ENCODE measurements around the gene GBE1.
"Not testable (repeated sequence)": the region's sequence is repeated elsewhere in the genome, so short reads cannot be mapped to it uniquely, and the experiment has no call there.

The GBE1 gene

DNA sequence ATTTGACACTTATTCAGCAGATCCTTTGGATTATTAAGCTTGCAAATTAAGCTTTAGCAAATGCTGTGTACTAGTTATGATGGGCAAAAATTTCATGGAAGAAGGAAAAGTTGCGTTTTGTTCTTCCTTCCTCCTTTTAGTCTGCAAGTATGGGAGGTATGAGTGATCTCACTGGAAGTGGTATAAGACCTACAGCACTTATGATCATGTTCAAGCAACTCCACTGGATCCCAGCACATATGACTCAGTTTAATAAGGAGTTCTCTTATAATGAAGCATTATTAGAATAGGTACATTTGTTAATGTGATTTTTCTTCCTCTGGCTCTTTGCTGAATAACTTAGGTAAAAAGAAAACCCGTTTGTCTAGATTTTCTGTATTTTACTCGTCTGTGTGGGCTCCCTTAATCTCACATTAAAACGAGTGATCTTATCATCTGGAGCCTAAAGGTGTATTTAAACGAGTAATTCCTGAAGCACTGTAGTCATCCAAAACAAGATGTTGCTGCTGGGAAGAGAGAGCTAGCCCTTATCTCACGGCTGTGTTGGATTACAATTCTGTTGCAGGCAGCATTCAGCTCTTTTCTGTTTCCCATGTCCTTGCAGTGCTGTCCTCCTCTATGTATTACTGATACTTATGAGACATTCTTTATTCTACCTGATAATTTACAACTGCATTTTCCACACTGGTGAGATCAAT lies 264.9 kb downstream of the GBE1 start:
- DNase-seq, result no peak
- in situ Hi-C loops (cut with MboI; ENCODE audit: low pct_unique_long_range_greater_than_20kb, low sequenced_read_pairs), result no loop called here

DNA sequence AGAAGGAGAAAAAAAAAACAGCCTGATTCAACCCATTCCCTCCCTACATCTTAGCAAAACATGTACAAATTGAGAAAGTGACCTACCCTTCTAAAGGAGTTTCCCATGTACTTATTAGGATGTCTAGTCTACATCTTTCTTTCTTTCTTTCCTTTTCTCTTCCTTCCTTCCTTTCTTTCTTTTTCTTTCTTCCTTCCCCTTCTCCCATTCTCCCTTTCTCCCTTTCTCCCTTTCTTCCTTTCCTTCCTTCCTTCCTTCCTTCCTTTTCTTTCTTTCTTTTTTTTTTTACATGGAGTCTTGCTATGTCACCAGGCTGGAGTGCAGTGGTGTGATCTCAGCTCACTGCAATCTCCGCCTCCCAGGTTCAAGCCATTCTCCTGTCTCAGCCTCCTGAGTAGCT lies 269.0 kb downstream of the GBE1 start:
- DNase-seq; in situ Hi-C loops (cut with MboI; ENCODE audit: low pct_unique_long_range_greater_than_20kb, low sequenced_read_pairs): not testable (repeated sequence)

DNA sequence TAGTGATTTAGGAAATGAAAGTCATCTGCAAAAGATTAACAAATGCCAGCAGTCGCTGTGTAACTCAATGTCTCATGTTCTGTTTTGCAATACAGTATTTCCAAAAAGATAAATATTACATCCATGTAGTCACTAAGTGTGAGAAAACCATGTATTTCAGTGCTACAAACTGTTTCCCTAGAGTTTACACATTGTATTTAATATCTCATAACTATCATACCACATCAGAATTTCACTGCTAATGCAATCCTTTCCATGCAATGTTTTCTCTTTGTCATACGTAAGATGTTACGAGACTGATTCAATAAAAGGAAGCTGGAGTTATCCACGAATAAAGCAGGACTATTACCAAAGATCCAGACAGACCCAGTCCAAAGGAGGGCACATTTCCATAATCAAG lies 269.4 kb downstream of the GBE1 start:
- no peak for DNase-seq
- in situ Hi-C loops (cut with MboI; ENCODE audit: low pct_unique_long_range_greater_than_20kb, low sequenced_read_pairs), result no loop called here

DNA sequence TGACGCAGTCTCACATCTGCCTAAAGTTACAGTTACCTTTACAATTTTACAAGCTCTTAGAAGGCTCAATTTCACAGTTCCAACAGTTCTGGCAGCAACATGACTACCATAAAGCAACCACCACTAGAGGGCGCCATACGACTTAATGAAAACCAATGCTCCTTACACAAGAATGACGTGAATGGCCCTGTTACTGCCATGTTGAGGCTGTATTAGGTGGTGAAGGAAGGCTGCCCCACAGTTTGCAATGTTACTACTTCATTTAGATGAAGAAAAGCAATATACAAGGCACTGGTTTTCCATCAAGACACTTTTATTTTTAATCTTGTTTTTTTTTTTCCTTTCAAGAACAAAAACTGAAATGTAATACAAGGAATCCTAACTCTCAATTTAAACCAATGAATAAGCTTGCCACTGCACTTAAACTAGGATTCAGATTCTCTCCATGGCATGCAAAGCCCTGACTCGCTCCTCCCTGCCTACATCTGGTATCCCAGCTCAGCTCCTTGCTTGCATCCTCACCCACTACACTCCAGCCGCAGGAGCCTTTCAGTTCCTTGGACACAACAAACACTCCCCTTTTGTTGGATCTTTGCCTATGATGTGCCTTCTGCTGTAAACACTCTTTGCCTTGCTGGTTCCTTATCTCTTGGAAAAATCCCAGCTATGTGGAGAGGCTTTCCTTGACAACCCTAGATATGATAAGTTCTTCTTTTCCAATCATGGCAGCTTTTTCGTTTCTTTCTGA lies 270.7 kb downstream of the GBE1 start:
- peak; percentile 88 for DNase-seq
- in situ Hi-C loops (cut with MboI; ENCODE audit: low pct_unique_long_range_greater_than_20kb, low sequenced_read_pairs), result no loop called here

DNA sequence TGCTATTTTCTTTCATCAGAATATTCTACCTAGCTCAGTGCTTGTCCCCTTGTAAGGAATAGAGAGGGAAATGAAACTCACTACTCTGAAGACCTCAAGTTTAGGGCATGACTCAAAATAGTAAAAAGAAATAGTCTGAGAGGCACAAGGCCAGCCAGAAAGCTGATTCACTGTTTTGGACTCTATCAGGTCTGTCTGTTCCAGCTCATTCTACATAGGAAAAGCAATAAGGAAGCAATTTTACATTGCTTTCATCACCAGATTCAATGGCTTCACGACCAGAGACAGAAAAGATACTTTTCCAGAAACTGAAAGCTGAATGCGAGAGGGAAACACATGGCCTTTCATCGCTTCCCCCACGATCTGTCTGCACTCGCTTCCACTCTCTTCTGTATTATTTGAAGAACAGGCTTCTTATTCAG lies 276.0 kb downstream of the GBE1 start:
- in situ Hi-C loops (cut with MboI; ENCODE audit: low pct_unique_long_range_greater_than_20kb, low sequenced_read_pairs), result no loop called here
- no peak for DNase-seq

DNA sequence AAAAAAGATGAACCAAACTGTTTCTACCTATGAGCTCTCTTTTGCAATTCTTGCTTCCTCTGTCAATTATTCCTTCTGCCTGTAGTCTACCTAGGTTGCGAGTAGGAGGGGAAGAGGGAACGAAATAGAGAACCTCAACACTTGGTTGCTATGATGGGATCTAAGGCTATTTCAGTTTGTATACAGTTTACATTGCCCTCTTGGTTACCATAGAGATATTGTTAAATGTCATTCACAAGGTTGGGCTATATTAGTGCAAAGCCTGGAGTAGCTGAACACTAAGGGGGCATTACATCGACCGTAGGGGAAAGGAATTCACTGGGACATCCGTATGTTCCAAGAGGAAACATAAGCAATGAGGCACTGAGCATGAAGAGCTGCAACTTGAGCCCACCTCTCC lies 276.9 kb downstream of the GBE1 start:
- in situ Hi-C loops (cut with MboI; ENCODE audit: low pct_unique_long_range_greater_than_20kb, low sequenced_read_pairs), result no loop called here
- no peak for DNase-seq

DNA sequence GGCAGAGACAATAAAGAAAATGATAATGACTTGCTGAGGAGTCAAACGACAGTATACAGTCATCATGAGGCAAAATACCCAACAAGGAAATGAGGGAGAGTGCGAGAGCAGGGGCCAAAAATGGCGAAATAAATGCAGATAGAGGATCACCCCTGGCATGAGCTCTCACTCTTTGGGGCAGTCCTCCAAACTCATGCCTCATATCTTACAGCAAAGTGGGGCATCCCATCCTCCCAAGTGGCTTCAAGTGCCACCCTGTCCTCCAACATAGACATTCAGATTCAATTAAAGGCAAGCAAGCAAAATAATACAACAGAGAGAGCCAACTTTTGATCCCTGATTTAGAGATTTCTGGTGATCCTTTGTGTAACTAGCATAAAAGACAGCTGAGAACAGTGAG lies 278.4 kb downstream of the GBE1 start:
- in situ Hi-C loops (cut with MboI; ENCODE audit: low pct_unique_long_range_greater_than_20kb, low sequenced_read_pairs), result no loop called here
- DNase-seq, result no peak

DNA sequence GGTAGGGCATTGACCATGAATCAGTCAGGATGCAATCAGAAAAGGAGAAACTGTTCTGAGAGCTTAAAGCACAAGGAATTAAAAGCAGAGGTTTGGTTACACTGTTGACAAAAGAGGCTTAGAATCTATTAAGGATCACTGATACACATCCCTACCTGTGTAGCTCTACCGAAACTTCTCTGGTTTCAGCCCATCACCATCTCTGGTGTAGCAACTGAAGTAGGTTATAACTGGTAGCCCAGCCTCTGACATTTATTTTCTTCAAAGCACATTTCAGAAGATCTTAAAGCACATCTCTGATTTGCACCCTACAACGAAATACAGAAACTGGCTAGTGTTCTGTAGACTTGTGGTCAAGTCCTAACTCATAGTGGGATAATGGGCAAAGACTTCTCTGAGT lies 283.7 kb downstream of the GBE1 start:
- DNase-seq, result no peak
- in situ Hi-C loops (cut with MboI; ENCODE audit: low pct_unique_long_range_greater_than_20kb, low sequenced_read_pairs), result no loop called here

DNA sequence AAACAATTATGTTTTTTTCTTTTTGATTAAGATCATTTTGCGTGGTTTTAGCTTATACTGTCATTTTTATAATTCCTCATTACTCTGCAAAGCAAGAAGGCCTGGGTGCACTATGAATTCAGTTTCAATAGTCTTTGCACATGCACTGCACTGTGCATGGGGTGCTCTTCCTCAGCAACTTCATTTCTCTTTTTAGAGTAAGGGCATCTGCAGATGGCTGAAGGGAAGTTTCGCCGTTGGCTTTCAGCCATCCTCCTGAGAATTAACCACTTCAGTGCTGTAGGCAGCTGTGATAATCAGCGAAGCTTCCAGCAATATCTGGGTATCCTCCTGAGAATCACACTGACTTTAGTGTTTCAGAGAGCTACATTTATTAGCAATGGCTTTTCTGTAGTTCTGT lies 284.8 kb downstream of the GBE1 start:
- in situ Hi-C loops (cut with MboI; ENCODE audit: low pct_unique_long_range_greater_than_20kb, low sequenced_read_pairs), result no loop called here
- DNase-seq, result peak; percentile 26

DNA sequence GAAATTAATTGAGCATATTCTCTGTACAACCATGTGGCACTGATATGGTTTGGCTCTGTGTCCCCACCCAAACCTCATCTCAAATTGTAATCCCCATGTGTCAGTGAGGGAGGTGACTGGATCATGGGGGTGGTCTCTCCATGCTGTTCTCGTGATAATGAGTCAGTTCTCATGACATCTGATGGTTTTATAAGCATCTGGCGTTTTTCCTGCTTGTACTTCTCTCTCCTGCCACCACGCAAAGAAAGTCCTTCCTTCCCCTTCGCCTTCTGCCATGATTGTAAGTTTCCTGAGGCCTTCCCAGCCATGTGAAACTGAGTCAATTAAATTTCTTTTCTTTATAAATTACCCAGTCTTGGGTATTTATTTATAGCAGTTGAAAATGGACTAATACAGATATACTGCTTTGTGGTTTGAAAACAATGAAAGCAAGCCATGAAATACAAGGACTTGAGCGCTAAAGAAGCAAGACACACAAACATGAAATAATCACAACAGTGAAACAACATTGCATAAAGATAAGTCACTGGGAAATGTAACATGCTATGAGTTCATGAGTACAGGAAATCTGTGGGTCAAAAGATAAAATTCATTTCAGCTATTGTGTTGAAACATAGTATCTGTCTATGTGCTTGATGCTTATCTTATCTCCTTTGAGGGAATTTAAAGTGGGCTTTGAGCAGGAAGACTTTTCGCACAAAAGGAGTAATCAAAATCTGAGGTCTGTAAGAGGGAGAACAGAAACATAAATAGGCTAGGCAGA lies 288.7 kb downstream of the GBE1 start:
- DNase-seq, result peak; percentile 61
- in situ Hi-C loops (cut with MboI; ENCODE audit: low pct_unique_long_range_greater_than_20kb, low sequenced_read_pairs), result no loop called here

DNA sequence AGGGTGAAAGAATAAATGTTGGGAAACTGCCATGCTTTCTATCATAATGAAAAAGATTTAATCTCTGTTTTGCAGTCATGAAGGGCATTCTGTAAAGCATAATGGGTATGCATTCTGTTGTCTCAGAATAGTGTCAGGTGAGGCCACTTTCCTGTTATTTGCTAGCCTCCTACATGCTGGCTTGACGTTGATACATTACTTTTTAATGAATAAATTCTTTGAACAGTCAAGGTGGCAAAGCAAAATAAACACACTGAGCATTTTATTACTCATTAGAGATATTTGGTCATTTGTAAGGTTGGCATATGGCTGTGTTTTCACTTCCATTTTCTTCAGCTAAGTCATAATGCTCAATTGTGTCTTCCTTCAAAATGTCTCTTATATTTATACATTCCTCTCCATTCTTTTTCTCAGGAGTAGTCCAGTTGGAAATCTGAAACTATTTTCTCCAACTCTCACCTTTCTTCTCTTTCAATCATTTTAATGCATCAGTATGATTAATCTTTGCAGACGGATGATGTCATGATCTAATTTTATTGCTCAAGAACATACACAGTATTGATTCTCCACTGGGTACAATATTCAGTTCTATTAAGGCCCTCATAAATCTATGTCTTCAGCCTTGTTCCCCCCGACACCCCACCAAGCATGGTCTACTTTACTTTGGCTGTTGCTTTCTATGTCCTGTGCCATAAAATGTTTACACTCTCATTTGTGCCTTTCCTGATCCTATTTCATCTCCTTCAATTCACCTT lies 290.7 kb downstream of the GBE1 start:
- in situ Hi-C loops (cut with MboI; ENCODE audit: low pct_unique_long_range_greater_than_20kb, low sequenced_read_pairs), result no loop called here
- no peak for DNase-seq

DNA sequence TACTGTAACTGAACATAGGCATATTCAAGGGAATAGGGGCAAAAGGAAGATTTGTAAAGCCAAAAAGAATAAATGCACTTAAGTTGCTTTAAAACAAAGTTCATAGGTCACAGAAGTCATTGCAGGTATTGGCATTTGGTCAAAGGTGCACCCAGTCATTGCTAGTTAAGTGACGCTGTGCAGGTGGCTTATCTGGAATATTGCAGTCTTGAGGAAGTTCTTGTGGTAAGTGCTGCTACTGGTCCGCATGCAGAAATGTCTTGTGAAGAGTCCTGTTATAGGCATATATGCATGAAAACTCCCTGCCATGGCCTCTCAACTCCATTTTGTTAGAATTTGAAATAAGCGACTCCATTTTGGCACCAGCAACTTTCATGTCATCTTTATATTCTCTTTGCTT lies 293.1 kb downstream of the GBE1 start:
- no peak for DNase-seq
- in situ Hi-C loops (cut with MboI; ENCODE audit: low pct_unique_long_range_greater_than_20kb, low sequenced_read_pairs), result no loop called here

DNA sequence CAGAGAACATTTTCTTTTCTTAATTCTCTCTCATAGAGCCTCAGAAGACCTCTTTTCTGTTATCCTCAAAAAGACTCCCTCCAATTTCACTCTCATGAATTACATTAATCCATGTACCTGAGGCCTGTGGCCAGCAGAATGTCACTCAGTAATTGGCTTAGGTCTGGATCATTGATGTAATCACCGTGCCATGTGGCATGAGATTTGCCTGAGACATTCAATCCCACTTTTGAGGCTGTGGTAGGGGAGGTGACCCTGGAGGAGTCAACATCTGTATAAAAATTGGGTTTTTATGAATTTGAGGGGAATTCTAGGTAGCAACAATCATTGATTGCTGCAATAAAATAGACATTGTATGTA lies 295.3 kb downstream of the GBE1 start:
- in situ Hi-C loops (cut with MboI; ENCODE audit: low pct_unique_long_range_greater_than_20kb, low sequenced_read_pairs), result no loop called here
- DNase-seq, result no peak

DNA sequence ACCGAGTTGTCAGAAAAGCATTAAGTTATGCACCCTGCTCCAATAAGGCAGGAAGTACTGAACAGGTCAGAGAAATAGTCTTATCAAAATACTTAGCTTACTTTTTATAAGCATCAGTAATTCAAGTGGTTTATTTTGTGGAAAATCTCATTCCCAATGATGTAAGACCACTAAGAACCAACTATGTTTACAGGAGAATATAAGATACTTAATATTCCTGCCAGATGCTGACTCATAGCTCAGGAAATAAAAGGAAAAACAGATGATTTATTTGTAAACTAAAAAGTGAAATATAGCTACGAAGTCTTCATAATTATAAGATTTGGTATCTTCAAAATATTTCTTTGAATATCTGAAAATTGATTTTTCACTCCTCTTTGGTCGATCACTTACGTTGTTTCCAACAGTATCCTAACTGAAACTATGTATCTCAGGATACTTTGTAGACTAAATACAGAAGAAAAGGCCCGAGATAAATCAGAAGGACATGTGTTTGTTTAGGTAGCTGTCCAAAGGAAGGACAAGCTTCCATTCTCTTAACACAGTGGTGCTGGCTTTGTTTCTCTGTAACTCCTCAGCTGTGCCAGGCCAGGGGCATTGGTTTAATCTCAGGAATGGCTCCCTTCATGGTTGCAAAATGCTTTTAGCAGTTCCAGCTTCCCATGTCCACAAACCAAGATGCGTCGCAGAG lies 295.8 kb downstream of the GBE1 start:
- DNase-seq, result no peak
- in situ Hi-C loops (cut with MboI; ENCODE audit: low pct_unique_long_range_greater_than_20kb, low sequenced_read_pairs), result no loop called here

DNA sequence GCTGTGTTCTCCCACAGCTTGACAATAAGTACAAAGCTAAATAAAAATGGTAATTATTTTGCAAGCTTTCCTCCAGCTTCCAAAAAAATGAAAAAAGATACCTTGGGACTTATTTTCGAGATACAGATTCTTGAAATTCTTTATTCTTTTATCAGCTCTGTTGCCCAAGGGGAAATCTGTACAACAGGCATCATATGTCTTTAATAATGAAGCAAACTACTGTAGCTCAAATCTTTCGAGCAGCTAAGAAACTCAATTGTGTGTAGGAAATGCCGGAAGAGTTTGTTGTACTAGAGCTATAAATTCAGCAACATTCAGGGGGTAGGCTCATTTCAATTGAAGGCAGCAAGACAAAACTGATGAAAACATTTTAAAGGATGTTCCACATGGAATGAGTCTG lies 297.7 kb downstream of the GBE1 start:
- in situ Hi-C loops (cut with MboI; ENCODE audit: low pct_unique_long_range_greater_than_20kb, low sequenced_read_pairs), result no loop called here
- DNase-seq, result no peak

DNA sequence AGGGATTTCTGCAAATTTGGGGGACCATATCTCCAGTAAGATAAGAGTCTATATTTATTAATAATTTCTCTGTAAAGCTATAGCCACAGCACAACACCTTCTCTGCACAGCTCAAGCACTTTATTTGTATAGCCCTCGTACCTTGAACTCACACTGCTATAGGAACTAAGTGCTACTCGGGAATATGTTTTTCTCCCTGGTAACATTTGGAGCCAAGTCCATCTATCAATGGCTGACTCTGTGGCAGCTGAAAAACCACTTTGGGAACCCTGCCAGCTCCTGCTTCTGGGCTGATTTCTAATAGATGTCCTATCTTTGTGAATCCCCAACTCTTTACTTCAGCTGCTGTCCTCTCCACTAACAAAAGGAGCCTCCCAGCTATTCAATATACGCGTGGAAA lies 298.5 kb downstream of the GBE1 start:
- in situ Hi-C loops (cut with MboI; ENCODE audit: low pct_unique_long_range_greater_than_20kb, low sequenced_read_pairs), result no loop called here
- DNase-seq, result no peak

DNA sequence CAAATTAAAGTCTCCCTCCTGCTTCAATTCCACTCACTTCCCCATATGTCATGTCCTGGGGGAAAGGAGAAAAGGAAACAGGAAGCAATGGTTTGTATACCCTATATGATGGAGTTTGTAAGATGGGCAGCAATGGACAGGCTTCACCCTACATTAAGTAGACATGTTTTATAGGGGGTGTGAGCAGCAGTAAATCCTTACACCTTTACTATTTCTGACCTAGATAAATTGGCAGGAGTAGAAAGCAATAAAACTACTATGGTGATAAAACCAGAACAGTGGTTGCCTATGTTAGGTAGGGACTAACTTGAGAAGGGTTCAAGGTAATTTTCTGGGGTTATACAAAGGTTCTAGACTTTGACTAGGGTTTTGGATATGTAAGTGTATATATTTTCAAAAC lies 301.7 kb downstream of the GBE1 start:
- in situ Hi-C loops (cut with MboI; ENCODE audit: low pct_unique_long_range_greater_than_20kb, low sequenced_read_pairs), result no loop called here
- DNase-seq, result no peak

DNA sequence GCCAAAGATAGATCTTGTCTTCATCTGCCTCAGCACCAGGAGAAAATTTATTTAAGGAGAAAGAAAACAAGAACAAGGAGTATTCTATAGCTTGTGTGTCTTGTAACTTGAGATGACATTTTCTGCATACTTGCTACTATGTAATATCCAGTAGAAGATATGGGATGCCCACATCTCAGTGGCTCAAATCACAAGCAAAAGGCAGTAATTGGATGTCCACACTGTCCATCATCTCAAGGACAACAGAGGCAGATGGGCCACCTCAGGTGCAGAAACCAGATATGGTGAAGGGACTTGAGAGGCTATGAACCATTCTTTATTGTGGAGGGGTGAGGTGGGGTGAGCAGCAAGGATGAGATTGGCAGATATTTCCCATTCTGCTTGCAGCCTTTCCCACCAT lies 309.0 kb downstream of the GBE1 start:
- in situ Hi-C loops (cut with MboI; ENCODE audit: low pct_unique_long_range_greater_than_20kb, low sequenced_read_pairs), result no loop called here
- no peak for DNase-seq

DNA sequence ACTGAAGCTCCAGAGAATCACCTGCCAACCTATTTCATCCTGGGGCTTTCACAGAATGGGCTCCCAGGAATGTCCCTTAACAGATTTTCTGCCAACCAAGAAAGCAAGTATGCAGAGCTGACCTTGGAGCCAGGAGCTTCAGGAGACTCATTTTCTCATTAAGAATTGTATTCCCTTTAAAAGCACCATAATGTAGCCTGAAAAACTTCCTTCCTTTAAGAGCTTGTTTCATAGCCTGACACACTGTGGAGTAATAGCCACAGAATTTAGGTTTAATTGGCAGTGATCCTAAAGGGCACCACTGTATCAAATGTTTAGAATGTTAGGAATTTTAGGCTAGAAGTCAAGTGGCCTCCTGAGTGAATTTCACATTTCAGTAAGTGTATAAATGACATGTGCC lies 309.8 kb downstream of the GBE1 start:
- in situ Hi-C loops (cut with MboI; ENCODE audit: low pct_unique_long_range_greater_than_20kb, low sequenced_read_pairs), result no loop called here
- no peak for DNase-seq
